B cell (primary cell): ENCODE results near the gene ZNF362. TPM values are rescaled to one million over a fixed set of nuclear protein-coding genes. Genes with fewer than 3 reads are reported as not detected.

Source experiments
- ATAC-seq: fragments of 200-7000 bp; cut with Tn5 transposase; one replicate; pipeline ENCODE4 v1.10.0; 2021; ENCODE audit warnings: low read depth, mild to moderate bottlenecking, moderate number of reproducible peaks, moderate library complexity
- CTCF ChIA-PET: fragments of 350-600 bp; sonication (Branson Sonifier 250); formaldehyde crosslinking; loops from one replicate; lab custom pipeline; 2021; ENCODE audit warnings: antibody characterized with exemption, inconsistent platforms; lab: Charles Lee
- POLR2A ChIA-PET: fragments of 350-600 bp; sonication (Branson Sonifier 250); formaldehyde crosslinking; loops from one replicate; lab custom pipeline; 2021; ENCODE audit warnings: antibody characterized with exemption; lab: Charles Lee
- DNase-seq: peaks from one replicate; pipeline ENCODE4 v3.0.0; 2013
- H2AFZ ChIP-seq: 2 replicates; pipeline ENCODE4 v1.6.1; 2012; ENCODE audit warnings: mild to moderate bottlenecking, low read depth, low read length; ENCODE audit not compliant: insufficient read depth, poor library complexity, severe bottlenecking
- H3K27ac ChIP-seq, 2 donors: 1 replicate in 1 of 2; 2 replicates in 1 of 2; pipeline ENCODE4 v1.5.1; 2012 to 2013; ENCODE audit warnings: low read length in 2 of 2, mild to moderate bottlenecking in 2 of 2, moderate library complexity in 1 of 2
- H3K27me3 ChIP-seq, 4 experiments: fragments of 200-600 bp in 1 of 4; sonication (generic) in 1 of 4; replicated peaks in 1 of 4; 1 replicate in 2 of 4; 2 replicates in 2 of 4; pipeline versions ENCODE4 v1.6.1 to v1.7.0; 2013 to 2016; ENCODE audit warnings: low read length in 3 of 4, mild to moderate bottlenecking in 2 of 4, mixed read lengths in 1 of 4, moderate library complexity in 1 of 4; ENCODE audit not compliant: insufficient read depth in 4 of 4, control insufficient read depth in 3 of 4; ENCODE audit errors: control extremely low read depth in 1 of 4
- H3K36me3 ChIP-seq, 2 experiments: replicated peaks in 1 of 2; 1 replicate in 1 of 2; 2 replicates in 1 of 2; pipeline versions ENCODE4 v1.6.1 to v1.7.1; 2013; ENCODE audit warnings: low read length in 1 of 2; ENCODE audit not compliant: insufficient read depth in 2 of 2, control insufficient read depth in 1 of 2; ENCODE audit errors: control extremely low read depth in 1 of 2, extremely low read depth in 1 of 2
- H3K4me1 ChIP-seq, 2 donors: fragments of 200-600 bp in 1 of 2; sonication (generic) in 1 of 2; 1 replicate in 1 of 2; 2 replicates in 1 of 2; pipeline versions ENCODE4 v1.5.1 to v1.6.1; 2013 to 2017; ENCODE audit warnings: low read length in 2 of 2; ENCODE audit not compliant: control insufficient read depth in 2 of 2, insufficient read depth in 2 of 2
- H3K4me2 ChIP-seq: replicated peaks from 2 replicates; pipeline ENCODE3; 2012; ENCODE audit warnings: mild to moderate bottlenecking, low read depth, low read length; ENCODE audit not compliant: poor library complexity, severe bottlenecking
- H3K4me3 ChIP-seq, 5 experiments: fragments of 200-600 bp in 1 of 5; sonication (generic) in 1 of 5; 1 replicate in 3 of 5; 2 replicates in 2 of 5; pipeline versions ENCODE4 v1.5.1 to v1.7.0; 2011 to 2016; ENCODE audit warnings: low read length in 4 of 5, mild to moderate bottlenecking in 4 of 5, low read depth in 2 of 5, control low read depth in 1 of 5, moderate library complexity in 1 of 5; ENCODE audit not compliant: insufficient read depth in 1 of 5; ENCODE audit errors: control extremely low read depth in 1 of 5, extremely low read depth in 1 of 5
- H3K79me2 ChIP-seq: fragments of 200-600 bp; sonication (generic); one replicate; pipeline ENCODE4 v1.6.0; 2016; ENCODE audit warnings: low read length; ENCODE audit not compliant: control insufficient read depth, insufficient read depth
- H3K9ac ChIP-seq: fragments of 200-600 bp; sonication (generic); 2 replicates; pipeline ENCODE4 v1.6.1; 2017; ENCODE audit warnings: mild to moderate bottlenecking, low read length, moderate library complexity
- H3K9me3 ChIP-seq, 3 donors: one replicate each; pipeline versions ENCODE4 v1.6.1 to v1.7.1; 2013; ENCODE audit warnings: low read length in 2 of 3; ENCODE audit not compliant: control insufficient read depth in 2 of 3, insufficient read depth in 1 of 3; ENCODE audit errors: control extremely low read depth in 1 of 3
- H4K20me1 ChIP-seq: 2 replicates; pipeline ENCODE4 v1.6.0; 2012; ENCODE audit warnings: mild to moderate bottlenecking, low read length; ENCODE audit not compliant: insufficient read depth, control insufficient read depth, poor library complexity, severe bottlenecking
- H3K27ac Mint-ChIP-seq: one replicate; pipeline ENCODE4 v1.8.0; 2021; ENCODE audit warnings: mixed read lengths
- H3K27me3 Mint-ChIP-seq: one replicate; pipeline ENCODE4 v1.8.0; 2021; ENCODE audit warnings: mixed read lengths
- H3K4me1 Mint-ChIP-seq: one replicate; pipeline ENCODE4 v1.8.0; 2021; ENCODE audit warnings: mixed read lengths
- H3K4me3 Mint-ChIP-seq: one replicate; pipeline ENCODE4 v1.8.0; 2021; ENCODE audit warnings: mixed read lengths
- H3K9me3 Mint-ChIP-seq: one replicate; pipeline ENCODE4 v1.8.0; 2022; ENCODE audit warnings: mixed read lengths; ENCODE audit not compliant: insufficient read depth
- EZH2 ChIP-seq: IDR thresholded peaks from 2 replicates; pipeline ENCODE4 v1.6.1; 2012; ENCODE audit warnings: borderline replicate concordance, low read depth, mild to moderate bottlenecking, moderate library complexity, low read length; ENCODE audit not compliant: insufficient read depth, poor library complexity, severe bottlenecking
- WGBS: methylation state at CpG from one replicate; pipeline ENCODE4 v1.1.5; 2013; ENCODE audit warnings: missing lambda C conversion rate; ENCODE audit not compliant: insufficient coverage; 5-methylcytosine and 5-hydroxymethylcytosine counted together
- intact Hi-C: fragments of 100-400 bp; cut with micrococcal nuclease; formaldehyde crosslinking; loops from one replicate; pipeline ENCODE4 v1.10.0; 2022
- polyA plus RNA-seq: library from polyadenylated mRNA; depleted of rRNA; stranded (reverse); fragments of >200 nt; gene quantifications from 2 replicates; pipeline ENCODE4 v1.2.3, GENCODE V29; 2012
- total RNA-seq, 2 donors: library from RNA; stranded (reverse); fragments of 120-200 nt in 1 of 2; gene quantifications; 1 replicate in 1 of 2; 2 replicates in 1 of 2; pipeline versions ENCODE4 v1.2.3 to v1.2.4, GENCODE V29; 2013 to 2022
- TF ChIP-seq, protein P1 (sequence below): fragments of 200-600 bp; IDR thresholded peaks from one replicate; pipeline ENCODE4 v1.8.0; 2022; ENCODE audit warnings: antibody characterized with exemption, mild to moderate bottlenecking

ZNF362 gene
- total and polyA plus RNA-seq, 2 donors (not counting 1 experiment from before 2014, with no cell fraction given), result 14.0 to 20.4 TPM

DNA sequence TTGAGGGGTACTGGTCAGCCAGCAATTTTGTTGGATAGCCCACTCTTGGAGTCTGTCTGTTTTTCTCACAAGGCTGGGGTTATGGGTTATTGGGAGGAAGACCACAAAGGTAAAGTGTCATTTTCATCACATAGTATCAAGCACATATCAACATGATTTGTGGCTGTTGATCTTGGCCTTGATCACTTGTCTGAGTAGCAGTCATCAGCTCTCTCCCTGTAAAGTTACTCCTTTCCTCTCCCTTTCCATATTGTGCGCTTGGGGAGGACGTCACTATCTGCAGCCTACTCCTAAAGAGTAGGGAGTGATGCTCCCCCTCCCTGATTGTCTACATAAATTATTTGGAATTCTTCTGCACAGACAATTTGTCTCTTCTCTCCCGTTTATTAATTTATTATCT, 1.8 kb upstream of the ZNF362 start:
- Histone ChIP-seq H2AFZ (no peak overlapping the region), H3K36me3 (peaks cover 0 to under 1% of the 10 kb centered on the region in 2 experiments), H3K4me2 (no peak overlapping the region), H3K9ac (no peak overlapping the region), H4K20me1 (peaks cover 21% of the 10 kb centered on the region), H3K79me2 (peaks cover 25% of the 10 kb centered on the region), H3K9me3 (peaks cover 0 to 4% (median 0%) of the 10 kb centered on the region in 3 donors), H3K27ac (no peak overlapping the region), H3K27me3 (peaks cover 0 to 6% (median 2%) of the 10 kb centered on the region in 4 experiments), H3K4me3 (no peak overlapping the region), H3K4me1 (peaks cover 20 to 25% of the 10 kb centered on the region in 2 donors)
- intact Hi-C loops, result no loop called here
- no peak for TF ChIP-seq EZH2
- TF ChIP-seq, protein P1, sequence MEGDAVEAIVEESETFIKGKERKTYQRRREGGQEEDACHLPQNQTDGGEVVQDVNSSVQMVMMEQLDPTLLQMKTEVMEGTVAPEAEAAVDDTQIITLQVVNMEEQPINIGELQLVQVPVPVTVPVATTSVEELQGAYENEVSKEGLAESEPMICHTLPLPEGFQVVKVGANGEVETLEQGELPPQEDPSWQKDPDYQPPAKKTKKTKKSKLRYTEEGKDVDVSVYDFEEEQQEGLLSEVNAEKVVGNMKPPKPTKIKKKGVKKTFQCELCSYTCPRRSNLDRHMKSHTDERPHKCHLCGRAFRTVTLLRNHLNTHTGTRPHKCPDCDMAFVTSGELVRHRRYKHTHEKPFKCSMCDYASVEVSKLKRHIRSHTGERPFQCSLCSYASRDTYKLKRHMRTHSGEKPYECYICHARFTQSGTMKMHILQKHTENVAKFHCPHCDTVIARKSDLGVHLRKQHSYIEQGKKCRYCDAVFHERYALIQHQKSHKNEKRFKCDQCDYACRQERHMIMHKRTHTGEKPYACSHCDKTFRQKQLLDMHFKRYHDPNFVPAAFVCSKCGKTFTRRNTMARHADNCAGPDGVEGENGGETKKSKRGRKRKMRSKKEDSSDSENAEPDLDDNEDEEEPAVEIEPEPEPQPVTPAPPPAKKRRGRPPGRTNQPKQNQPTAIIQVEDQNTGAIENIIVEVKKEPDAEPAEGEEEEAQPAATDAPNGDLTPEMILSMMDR, result no peak
- 88% methylated on average over 1 of the region's 3 CpGs for WGBS
- DNase-seq (no peak), ATAC-seq (no peak)
- H3K4me1 Mint-ChIP-seq, result peaks cover 28% of the 10 kb centered on the region
- H3K27ac Mint-ChIP-seq, result no peak overlapping the region
- H3K9me3 Mint-ChIP-seq, result no peaks in the 10 kb centered on the region
- peaks cover 14% of the 10 kb centered on the region for H3K27me3 Mint-ChIP-seq
- POLR2A ChIA-PET, result no interaction called here
- CTCF ChIA-PET, result interaction anchor here (0.8 kb wide), 1 partner anchor 216 kb away, joined by 3 read pairs; no protein-coding TSS in a partner anchor
- peak overlapping the region; percentile 73 for H3K4me3 Mint-ChIP-seq
